ENCODE data around the gene TADA1.
"Not testable (repeated sequence)": the region's sequence is repeated elsewhere in the genome, so short reads cannot be mapped to it uniquely, and the experiment has no call there.

The TADA1 gene

DNA sequence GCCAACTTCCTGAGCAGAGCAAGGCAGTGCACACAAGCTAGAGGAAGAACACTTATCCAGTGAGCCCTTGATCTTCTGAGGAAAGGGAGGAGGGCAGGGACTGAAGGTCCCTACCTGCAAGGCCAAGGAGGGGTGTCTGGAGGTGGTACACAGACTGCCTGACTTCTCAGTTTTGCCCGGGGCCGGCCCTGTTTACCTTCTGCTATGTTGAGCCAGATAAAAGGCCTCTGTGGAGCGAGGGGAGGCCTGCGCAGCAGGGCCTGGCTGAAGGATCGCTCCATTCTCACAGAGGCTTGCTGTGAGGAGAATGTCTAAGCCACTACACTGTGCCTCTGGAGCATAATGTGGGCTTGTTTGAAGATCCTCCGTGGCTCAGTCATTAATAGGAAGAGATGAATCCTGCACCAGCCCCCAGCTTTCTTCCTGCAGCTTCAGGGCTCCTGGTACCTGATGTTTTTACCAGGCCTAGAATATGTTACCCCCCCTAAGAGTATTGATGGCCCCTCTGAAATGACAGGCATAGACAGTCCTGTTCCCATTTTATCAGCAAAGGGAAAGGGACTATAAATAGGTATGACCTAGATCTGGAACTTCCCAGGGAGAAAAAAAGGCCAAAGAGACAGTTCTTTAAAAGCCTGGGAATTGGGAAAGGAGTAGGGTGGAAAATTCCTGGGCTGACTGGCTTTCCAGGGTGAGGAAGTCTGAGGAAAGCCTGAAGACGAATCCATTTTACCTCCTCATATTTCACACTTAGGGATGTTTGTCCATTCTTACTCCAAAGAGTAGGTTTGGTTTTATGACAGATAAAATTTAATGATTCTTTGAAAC, 32.1 kb downstream of the TADA1 start:
- DNase-seq (ENCODE audit: low spot score): no peak

- no peak for DNase-seq (ENCODE audit: low spot score)
Measured at GRCh38 chr1:166843322-166843721, 32.7 kb downstream of the TADA1 start.

DNA sequence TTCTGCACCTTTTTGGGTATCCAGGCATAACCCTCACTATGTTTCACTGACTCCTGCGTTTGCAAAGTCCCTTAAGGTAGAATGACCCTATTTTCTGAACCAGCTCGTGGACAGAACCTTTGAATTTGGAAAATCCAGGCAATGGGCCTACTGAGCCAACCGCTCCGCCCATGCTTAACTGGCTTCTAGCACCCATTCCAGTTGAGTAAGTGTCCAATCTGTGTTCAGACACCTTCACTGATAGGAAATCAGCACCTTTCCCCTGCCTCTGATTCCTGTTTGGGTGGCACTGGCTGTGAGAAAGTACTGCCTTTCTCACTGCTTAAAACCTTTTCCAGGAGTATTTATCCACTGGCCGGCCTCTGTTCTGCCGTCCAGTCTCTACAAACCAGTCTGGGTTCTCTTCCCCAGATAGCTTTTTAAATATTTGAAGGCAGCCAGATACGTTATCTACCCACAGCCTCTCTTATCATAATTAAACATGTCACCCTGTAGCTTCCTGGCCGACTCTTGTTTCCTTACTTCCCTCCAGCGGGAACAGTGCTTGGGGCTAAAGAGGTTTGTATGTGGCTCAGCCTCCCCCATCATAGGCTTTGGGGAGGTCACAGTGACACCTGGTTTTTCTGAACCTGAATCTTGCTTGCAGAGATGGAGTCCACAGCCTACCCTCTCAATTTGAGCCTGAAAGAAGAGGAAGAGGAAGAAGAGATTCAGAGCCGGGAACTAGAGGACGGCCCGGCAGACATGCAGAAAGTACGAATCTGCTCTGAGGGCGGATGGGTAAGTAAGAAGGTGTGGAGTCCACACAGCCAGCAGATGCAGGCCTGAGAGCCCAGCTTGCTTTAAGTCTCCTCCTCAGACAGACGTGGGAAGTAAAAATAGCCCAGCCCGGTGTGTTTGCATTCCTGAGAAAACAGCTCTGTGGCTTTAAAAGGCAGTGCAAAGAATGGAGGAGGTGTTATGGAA, 35.5 kb downstream of the TADA1 start:
- peak; percentile 43 for DNase-seq (ENCODE audit: low spot score)

DNA sequence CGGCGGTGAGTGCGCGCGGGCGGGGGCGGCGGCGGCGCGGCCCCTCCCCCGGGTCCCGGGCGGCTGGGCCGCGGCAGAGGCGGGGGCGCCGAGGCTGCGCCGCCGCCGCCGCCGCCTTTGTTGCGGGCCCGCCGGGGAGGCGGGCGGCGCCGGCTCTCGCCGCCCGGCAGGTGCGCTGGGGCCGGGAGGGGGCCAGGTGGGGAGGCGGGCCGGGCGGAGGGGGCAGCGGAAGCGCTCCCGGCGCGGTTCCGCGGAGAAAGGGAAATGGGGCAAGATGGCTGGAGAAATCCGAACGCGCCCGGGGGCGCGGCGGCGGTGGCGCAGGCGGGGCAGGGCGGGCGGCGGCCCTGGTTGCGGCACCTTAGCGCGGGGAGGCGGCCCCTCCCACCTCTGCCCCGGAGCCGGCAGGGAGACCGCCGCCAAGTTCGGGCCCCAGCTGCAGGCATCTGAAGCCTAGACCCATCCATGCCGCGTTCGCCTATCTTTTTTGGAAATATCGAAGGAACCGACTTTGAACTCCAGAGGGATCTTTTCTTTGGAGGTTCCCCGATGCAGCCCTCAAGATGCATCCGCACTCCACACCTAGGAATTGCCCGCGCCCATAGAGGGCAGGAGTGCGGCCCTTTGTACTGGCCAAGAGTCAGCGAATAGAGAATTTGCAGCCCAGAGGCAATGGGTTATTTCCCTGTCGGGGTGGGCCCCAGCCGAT, 36.3 kb downstream of the TADA1 start:
- peak; percentile 67 for DNase-seq (ENCODE audit: low spot score)

DNA sequence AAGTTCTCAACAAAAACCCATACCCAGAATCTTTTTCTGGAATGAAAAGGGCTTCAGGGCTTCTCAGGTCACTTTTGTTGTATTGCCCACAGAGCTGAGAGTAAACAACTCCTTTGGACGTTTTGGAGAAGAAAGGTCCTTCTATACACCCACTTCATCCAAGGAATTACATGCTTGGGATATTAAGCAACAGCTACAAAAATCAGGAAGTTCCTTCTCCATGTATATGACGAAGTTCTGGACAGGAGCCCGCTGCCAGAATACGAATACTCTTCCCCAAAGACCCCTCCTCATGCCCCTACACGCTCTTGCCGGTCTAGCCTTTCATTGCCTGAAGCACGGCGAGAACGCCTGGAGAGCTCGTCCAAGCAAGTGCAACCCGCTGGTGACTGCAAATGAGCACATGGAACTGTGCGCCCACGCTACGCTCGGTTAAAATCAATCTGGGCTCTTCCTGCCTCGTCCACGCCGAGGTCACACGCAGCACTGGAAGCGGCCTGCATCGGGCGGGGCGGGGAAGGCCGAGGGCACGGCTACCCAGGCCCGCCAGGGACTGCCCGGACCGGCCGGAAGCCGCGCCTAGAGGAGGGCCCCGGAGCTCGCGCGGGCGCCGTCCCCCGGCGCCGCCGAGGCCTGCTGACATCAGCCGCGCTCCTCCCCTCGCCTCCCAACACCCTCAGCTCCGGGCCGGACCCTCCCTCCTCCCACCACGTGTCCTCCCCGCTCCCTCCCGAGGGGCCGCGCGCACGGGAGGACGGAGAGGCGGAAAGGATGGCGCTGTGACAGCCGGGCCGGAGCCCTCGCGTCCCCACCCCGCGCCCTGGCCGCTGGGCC, 37.1 kb downstream of the TADA1 start, which contains the start of gene POGK:
POGK (plus strand) TSS at position 710 of the 834 bp plus-strand sequence. CDS start 1,482 bp downstream, outside the sequence.
- peak; percentile 95 for DNase-seq (ENCODE audit: low spot score)

- peak; percentile 21 for DNase-seq (ENCODE audit: low spot score)
Measured at GRCh38 chr1:166836733-166837132, 39.3 kb downstream of the TADA1 start.

- DNase-seq (ENCODE audit: low spot score): not testable (repeated sequence)
Measured at GRCh38 chr1:166829762-166830161, 46.3 kb downstream of the TADA1 start.

- no peak for DNase-seq (ENCODE audit: low spot score)
Measured at GRCh38 chr1:166827426-166827825, 48.6 kb downstream of the TADA1 start.

- DNase-seq (ENCODE audit: low spot score): peak; percentile 20
Measured at GRCh38 chr1:166822385-166822784, 53.7 kb downstream of the TADA1 start.

DNA sequence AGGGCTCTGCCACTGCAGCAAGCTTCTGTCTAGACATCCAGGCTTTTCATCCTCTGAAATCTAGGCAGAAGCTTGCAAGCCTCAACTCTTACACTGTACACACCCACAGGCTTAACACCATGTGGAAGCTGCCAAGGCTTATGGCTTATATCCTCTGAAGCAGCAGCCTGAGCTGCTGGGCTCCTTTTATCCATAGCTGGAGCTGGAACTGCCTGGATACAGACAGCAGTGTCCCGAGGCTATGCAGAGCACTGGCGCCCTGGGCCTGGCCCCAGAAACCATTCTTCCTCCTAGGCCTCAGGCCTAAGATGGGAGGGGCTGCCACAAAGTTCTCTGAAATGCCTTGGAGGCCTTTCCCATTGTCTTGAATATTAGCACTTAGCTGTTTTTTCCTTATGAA, 56.1 kb downstream of the TADA1 start:
- DNase-seq (ENCODE audit: low spot score): no peak

DNA sequence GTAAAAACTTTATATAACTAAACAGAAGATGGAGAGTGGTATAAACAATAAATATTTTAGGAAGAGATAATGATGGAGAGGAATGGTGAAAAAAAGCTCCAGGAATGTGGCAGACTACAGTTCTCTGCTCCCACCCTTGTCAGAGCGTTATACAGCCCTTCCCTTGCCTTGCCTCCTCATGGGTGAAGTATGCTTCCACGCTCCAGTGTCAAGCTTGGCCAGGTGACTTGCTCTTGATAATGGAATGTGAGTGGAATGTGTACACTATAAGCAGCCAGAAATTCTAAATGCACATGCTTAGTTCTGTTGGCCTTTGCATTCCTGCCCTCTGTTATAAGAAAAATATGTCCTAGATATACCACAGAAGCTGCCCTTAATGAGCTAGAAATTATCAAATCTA, 61.5 kb downstream of the TADA1 start:
- peak; percentile 24 for DNase-seq (ENCODE audit: low spot score)

GRCh38 chr1:166813508-166814223, 62.4 kb downstream of the TADA1 start:
- no peak for DNase-seq (ENCODE audit: low spot score)

DNA sequence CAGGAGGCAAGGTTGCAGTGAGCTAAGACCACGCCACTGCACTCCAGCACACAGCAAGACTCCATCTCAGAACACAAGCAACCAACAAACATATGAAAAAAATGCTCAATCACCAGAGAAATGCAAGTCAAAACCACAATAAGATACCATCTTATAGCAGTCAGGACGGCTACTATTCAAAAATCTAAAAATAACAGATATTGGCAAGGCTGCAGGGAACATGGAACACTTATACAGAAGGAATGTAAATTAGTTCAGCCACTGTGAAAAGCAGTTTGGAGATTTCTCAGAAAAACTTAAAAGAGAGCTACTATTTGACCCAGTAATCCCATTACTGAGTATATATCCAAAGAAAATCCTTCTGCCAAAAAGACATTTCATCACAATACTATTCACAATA, 64.4 kb downstream of the TADA1 start:
- no peak for DNase-seq (ENCODE audit: low spot score)

DNA sequence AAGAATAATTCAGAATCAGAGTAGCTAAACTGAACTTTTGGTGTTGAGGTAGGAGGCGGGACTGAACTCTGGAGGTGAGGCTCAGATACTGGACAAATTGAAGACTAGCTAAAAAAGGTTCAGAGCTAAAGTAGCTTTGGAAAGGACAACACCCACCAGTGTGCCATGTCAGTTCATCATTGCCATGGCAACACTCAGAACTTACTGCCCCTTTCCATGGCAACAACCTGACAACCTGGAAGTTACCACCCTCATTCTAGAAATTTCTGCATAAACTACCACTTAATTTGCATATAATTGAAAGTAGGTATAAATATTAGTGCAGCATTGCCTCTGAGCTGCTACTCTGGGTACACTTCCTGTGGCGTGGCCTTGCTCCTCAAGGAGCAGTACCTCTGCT, 67.1 kb downstream of the TADA1 start:
- no peak for DNase-seq (ENCODE audit: low spot score)
